Kidney glomerular epithelial cell (primary cell): ENCODE results near the gene ZFHX3.

ENCODE experiments used
- DNase-seq: peaks from one replicate; lab custom pipeline; 2025; lab: John Stamatoyannopoulos, UW

ZFHX3 gene

GRCh38 chr16:72743011-72743761 is 304.7 kb downstream of the ZFHX3 start:
- no peak for DNase-seq

DNA sequence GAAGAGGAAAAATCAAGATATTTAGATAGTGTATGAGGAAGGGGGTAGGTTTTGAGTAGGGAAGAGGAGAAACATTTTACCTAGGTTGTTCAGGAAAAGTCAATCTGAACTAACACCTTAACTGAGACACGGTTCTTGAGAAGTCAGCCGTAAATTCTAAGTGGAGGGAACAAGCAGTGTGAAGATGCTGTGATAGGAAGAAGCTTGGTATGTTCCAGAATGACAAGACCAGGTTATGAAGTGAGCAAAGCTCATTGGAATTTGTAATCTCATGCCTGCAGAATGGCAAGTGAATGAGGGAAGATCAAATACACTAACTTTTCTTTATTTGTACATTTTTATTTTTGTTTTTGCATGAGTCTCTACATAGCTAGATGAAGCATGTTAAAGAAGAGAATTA is 307.6 kb downstream of the ZFHX3 start:
- DNase-seq: peak; percentile 47

DNA sequence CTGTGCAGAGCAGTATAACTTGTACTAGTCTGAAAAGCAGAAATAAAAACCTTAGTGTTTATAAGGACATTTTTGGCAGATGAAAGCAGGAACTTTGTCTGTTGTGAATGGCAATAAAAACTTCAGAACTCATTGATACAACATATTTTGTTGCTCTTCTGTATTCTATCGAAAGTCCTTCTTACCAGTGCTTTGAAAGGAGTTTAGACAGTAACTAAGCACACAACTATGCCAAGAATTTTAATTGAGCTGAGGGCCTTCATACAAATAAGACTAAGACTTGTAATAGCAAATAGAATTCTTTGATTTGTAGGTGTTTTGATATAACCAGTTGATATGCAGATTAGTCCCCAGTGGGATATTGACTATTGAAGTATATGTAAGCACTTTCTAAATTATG is 308.4 kb downstream of the ZFHX3 start:
- peak; percentile 63 for DNase-seq

DNA sequence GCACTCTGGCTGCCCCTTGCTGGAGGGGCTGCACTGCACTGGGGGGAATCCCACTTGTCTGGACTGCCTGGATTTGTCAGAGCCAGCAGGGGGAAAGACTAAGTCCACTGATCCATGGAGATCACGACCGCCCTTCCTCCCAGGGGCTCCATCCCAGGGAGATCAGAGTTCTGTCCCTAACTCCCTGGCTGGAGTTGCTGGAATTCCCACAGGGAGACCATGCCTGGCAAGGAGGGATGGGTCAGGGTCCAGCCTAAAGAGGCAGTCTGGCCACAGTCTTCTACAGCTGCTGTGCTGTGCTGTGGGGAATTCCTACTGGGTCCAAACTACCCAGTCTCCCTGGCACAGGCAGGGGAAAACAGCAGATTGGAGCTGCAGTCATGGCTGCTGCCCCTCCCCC is 311.9 kb downstream of the ZFHX3 start:
- no peak for DNase-seq
